NCI-H524 (cell line): ENCODE results near the gene TTPAL.
A peak's percentile ranks its signal among the peaks of the same experiment; 100 is the strongest.

ENCODE experiments used
- DNase-seq, 2 experiments: peaks; one replicate each; lab custom pipeline; 2025; lab: John Stamatoyannopoulos, UW

TTPAL gene

GRCh38 chr20:44442298-44443070, 33.2 kb upstream of the TTPAL start:
- DNase-seq: no peak

- DNase-seq: no peak
These were observed 29.6 kb upstream of the TTPAL start for GRCh38 chr20:44445742-44446710.

- no peak for DNase-seq
These were observed 27.8 kb upstream of the TTPAL start for GRCh38 chr20:44447827-44448419.

GRCh38 chr20:44448753-44449546, 26.7 kb upstream of the TTPAL start:
- peak in 1 of 2 experiments; percentile 26 for DNase-seq

- DNase-seq: no peak
These were observed 25.8 kb upstream of the TTPAL start for GRCh38 chr20:44449864-44450263.

- no peak for DNase-seq
These were observed 25.3 kb upstream of the TTPAL start for GRCh38 chr20:44450281-44450889.

- no peak for DNase-seq
These were observed 24.7 kb upstream of the TTPAL start for GRCh38 chr20:44450903-44451450.

GRCh38 chr20:44454306-44454963, 21.2 kb upstream of the TTPAL start:
- DNase-seq: no peak

- no peak for DNase-seq
These were observed 20.5 kb upstream of the TTPAL start for GRCh38 chr20:44455126-44455525.

- DNase-seq: no peak
These were observed 19.1 kb upstream of the TTPAL start for GRCh38 chr20:44456611-44457010.

GRCh38 chr20:44457016-44457415, 18.7 kb upstream of the TTPAL start:
- DNase-seq: no peak

- no peak for DNase-seq
These were observed 16.4 kb upstream of the TTPAL start for GRCh38 chr20:44459271-44459670.

GRCh38 chr20:44460795-44461141, 14.9 kb upstream of the TTPAL start:
- DNase-seq: peak in 1 of 2 experiments; percentile 47

- no peak for DNase-seq
These were observed 14.4 kb upstream of the TTPAL start for GRCh38 chr20:44461142-44461802.

GRCh38 chr20:44461803-44462174, 13.9 kb upstream of the TTPAL start:
- no peak for DNase-seq

GRCh38 chr20:44463466-44463865, 12.2 kb upstream of the TTPAL start:
- DNase-seq: no peak

- DNase-seq: no peak
These were observed 11.2 kb upstream of the TTPAL start for GRCh38 chr20:44464514-44464913.

GRCh38 chr20:44465001-44465560, 10.6 kb upstream of the TTPAL start:
- DNase-seq: no peak

- DNase-seq: no peak
These were observed 8.3 kb upstream of the TTPAL start for GRCh38 chr20:44467289-44467883.
